Activated T-helper 17 cell treated with anti-CD3 and anti-CD28 coated beads, Interleukin-2, amount 50 U/mL, for 72 hours (primary cell): ENCODE results near the gene ERMAP. TPM values are rescaled to one million over a fixed set of nuclear protein-coding genes. Genes with fewer than 3 reads are reported as not detected.
"Not testable (repeated sequence)": the region's sequence is repeated elsewhere in the genome, so short reads cannot be mapped to it uniquely, and the experiment has no call there.

Source experiments
- ATAC-seq: fragments of 150-1000 bp; cut with Tn5 transposase; replicated peaks from 2 replicates; pipeline ENCODE4 v1.10.0; 2021; ENCODE audit warnings: mild to moderate bottlenecking, moderate library complexity
- H3K27ac Mint-ChIP-seq: one replicate; pipeline ENCODE4 v1.8.0; 2022; ENCODE audit warnings: mixed read lengths
- H3K27me3 Mint-ChIP-seq: one replicate; pipeline ENCODE4 v1.8.0; 2022; ENCODE audit warnings: mixed read lengths
- H3K36me3 Mint-ChIP-seq: one replicate; pipeline ENCODE4 v1.8.0; 2022; ENCODE audit warnings: low read depth, mild to moderate bottlenecking, mixed read lengths
- H3K4me1 Mint-ChIP-seq: one replicate; pipeline ENCODE4 v1.8.0; 2022; ENCODE audit warnings: mixed read lengths
- H3K4me3 Mint-ChIP-seq: one replicate; pipeline ENCODE4 v1.8.0; 2022; ENCODE audit warnings: mild to moderate bottlenecking, mixed read lengths
- H3K9me3 Mint-ChIP-seq: one replicate; pipeline ENCODE4 v1.8.0; 2022; ENCODE audit warnings: mixed read lengths
- total RNA-seq, 2 donors: library from RNA; stranded (reverse); gene quantifications; one replicate each; pipeline ENCODE4 v1.2.3, GENCODE V29; 2022

The ERMAP gene
- total RNA-seq, 2 donors from 2014 or later: 3.7 to 4.8 TPM

GRCh38 chr1:42845866-42846256 lies 28.9 kb downstream of the ERMAP start:
- Mint-ChIP-seq H3K36me3 (peaks cover 25% of the 10 kb centered on the region), H3K4me3 (peak overlapping the region; percentile 92), H3K27me3 (no peaks in the 10 kb centered on the region), H3K27ac (peak overlapping the region; percentile 82), H3K9me3 (no peaks in the 10 kb centered on the region), H3K4me1 (peaks cover 30% of the 10 kb centered on the region)
- ATAC-seq: peak; percentile 7

GRCh38 chr1:42846257-42847110 lies 29.6 kb downstream of the ERMAP start, which contains the start of gene ZNF691:
Gene ZNF691 (plus strand): TSS chr1:42846613. CDS start chr1:42849659, 3,046 bp downstream.
- Mint-ChIP-seq H3K27me3 (no peaks in the 10 kb centered on the region), H3K27ac (peak within 1 kb of the TSS; percentile 82), H3K36me3 (peaks cover 31% of the 10 kb centered on the region), H3K9me3 (no peaks in the 10 kb centered on the region), H3K4me1 (peaks cover 30% of the 10 kb centered on the region), H3K4me3 (peak within 1 kb of the TSS; percentile 92)
- peak; percentile 93 for ATAC-seq

GRCh38 chr1:42847111-42847595 lies 30.2 kb downstream of the ERMAP start:
- Mint-ChIP-seq H3K27ac (peak overlapping the region; percentile 82), H3K4me3 (peak overlapping the region; percentile 92), H3K27me3 (no peaks in the 10 kb centered on the region), H3K36me3 (peaks cover 33% of the 10 kb centered on the region), H3K9me3 (no peaks in the 10 kb centered on the region), H3K4me1 (peaks cover 30% of the 10 kb centered on the region)
- ATAC-seq: no peak

GRCh38 chr1:42847721-42848460 lies 31.0 kb downstream of the ERMAP start:
- Mint-ChIP-seq H3K9me3 (no peaks in the 10 kb centered on the region), H3K27ac (peak overlapping the region; percentile 82), H3K36me3 (peaks cover 33% of the 10 kb centered on the region), H3K4me3 (peak overlapping the region; percentile 92), H3K27me3 (no peaks in the 10 kb centered on the region), H3K4me1 (peaks cover 30% of the 10 kb centered on the region)
- peak; percentile 64 for ATAC-seq

- Mint-ChIP-seq H3K4me1 (peaks cover 30% of the 10 kb centered on the region), H3K27ac (peak overlapping the region; percentile 82), H3K36me3 (peaks cover 33% of the 10 kb centered on the region), H3K4me3 (peak overlapping the region; percentile 92), H3K27me3 (no peaks in the 10 kb centered on the region), H3K9me3 (no peaks in the 10 kb centered on the region)
- no peak for ATAC-seq
Observed at GRCh38 chr1:42848823-42849537, 32.1 kb downstream of the ERMAP start.

- H3K36me3 Mint-ChIP-seq: peaks cover 33% of the 10 kb centered on the region
- H3K27ac Mint-ChIP-seq: peak overlapping the region; percentile 2
Observed at GRCh38 chr1:42849944-42850343, 33.0 kb downstream of the ERMAP start.

GRCh38 chr1:42851420-42851819 lies 34.5 kb downstream of the ERMAP start:
- Mint-ChIP-seq H3K27ac (no peak overlapping the region), H3K4me3 (no peak overlapping the region), H3K4me1 (peaks cover 25% of the 10 kb centered on the region), H3K9me3 (no peaks in the 10 kb centered on the region), H3K36me3 (peaks cover 33% of the 10 kb centered on the region), H3K27me3 (no peaks in the 10 kb centered on the region)
- ATAC-seq: no peak

More at GRCh38 chr1:42849944-42850343, 33.0 kb downstream of the ERMAP start:
- Mint-ChIP-seq H3K9me3 (no peaks in the 10 kb centered on the region), H3K4me3 (no peak overlapping the region), H3K27me3 (no peaks in the 10 kb centered on the region), H3K4me1 (peaks cover 25% of the 10 kb centered on the region)
- ATAC-seq: no peak

- no peaks in the 10 kb centered on the region for H3K27me3 Mint-ChIP-seq
- H3K36me3 Mint-ChIP-seq: peaks cover 33% of the 10 kb centered on the region
- H3K9me3 Mint-ChIP-seq: no peaks in the 10 kb centered on the region
- peak overlapping the region; percentile 28 for H3K27ac Mint-ChIP-seq
- no peak overlapping the region for H3K4me3 Mint-ChIP-seq
- no peak for ATAC-seq
- peaks cover 23% of the 10 kb centered on the region for H3K4me1 Mint-ChIP-seq
Observed at GRCh38 chr1:42851960-42852607, 35.2 kb downstream of the ERMAP start.

- Mint-ChIP-seq H3K27me3 (no peaks in the 10 kb centered on the region), H3K4me3 (no peak overlapping the region), H3K36me3 (peaks cover 33% of the 10 kb centered on the region), H3K4me1 (peaks cover 18% of the 10 kb centered on the region), H3K9me3 (no peaks in the 10 kb centered on the region), H3K27ac (peak overlapping the region; percentile 28)
- no peak for ATAC-seq
Observed at GRCh38 chr1:42852608-42852980, 35.7 kb downstream of the ERMAP start.

- Mint-ChIP-seq H3K36me3 (peaks cover 32% of the 10 kb centered on the region), H3K9me3 (no peaks in the 10 kb centered on the region), H3K4me1 (peaks cover 10% of the 10 kb centered on the region), H3K4me3 (no peak overlapping the region), H3K27me3 (no peaks in the 10 kb centered on the region), H3K27ac (no peak overlapping the region)
- no peak for ATAC-seq
Observed at GRCh38 chr1:42853116-42853884, 36.4 kb downstream of the ERMAP start.

- H3K4me3 Mint-ChIP-seq, ATAC-seq, H3K4me1 Mint-ChIP-seq, H3K36me3 Mint-ChIP-seq, H3K9me3 Mint-ChIP-seq, H3K27ac Mint-ChIP-seq: not testable (repeated sequence)
- peaks cover 11% of the 10 kb centered on the region for H3K27me3 Mint-ChIP-seq
Observed at GRCh38 chr1:42856554-42856953, 39.6 kb downstream of the ERMAP start.

GRCh38 chr1:42859366-42859765 lies 42.4 kb downstream of the ERMAP start:
- H3K36me3 Mint-ChIP-seq, H3K4me3 Mint-ChIP-seq, ATAC-seq, H3K9me3 Mint-ChIP-seq, H3K4me1 Mint-ChIP-seq, H3K27ac Mint-ChIP-seq: not testable (repeated sequence)
- H3K27me3 Mint-ChIP-seq: peaks cover 11% of the 10 kb centered on the region

GRCh38 chr1:42860339-42861013 lies 43.6 kb downstream of the ERMAP start:
- H3K27ac Mint-ChIP-seq: no peak overlapping the region
- H3K36me3 Mint-ChIP-seq: no peaks in the 10 kb centered on the region
- H3K27me3 Mint-ChIP-seq: peaks cover 11% of the 10 kb centered on the region
- no peaks in the 10 kb centered on the region for H3K4me1 Mint-ChIP-seq
- H3K4me3 Mint-ChIP-seq: no peak overlapping the region
- H3K9me3 Mint-ChIP-seq: peaks cover 10% of the 10 kb centered on the region
- ATAC-seq: no peak
